OCI-LY1 (cell line): Measurements from ENCODE around the gene DDI2.

Source experiments
- EZH2 ChIP-seq: fragments of 200-600 bp; sonication (generic), shearing (Covaris generic); IDR thresholded peaks from 2 replicates; pipeline ENCODE4 v1.8.0; 2017; ENCODE audit warnings: borderline replicate concordance, mixed run types, mild to moderate bottlenecking, antibody characterized with exemption, low read length, moderate library complexity, mixed read lengths
- TF ChIP-seq, protein P1 (sequence below): fragments of 200-600 bp; sonication (generic), shearing (Covaris generic); IDR thresholded peaks from 2 replicates; pipeline ENCODE4 v1.5.1; 2017; ENCODE audit warnings: mild to moderate bottlenecking, antibody characterized with exemption, low read length, moderate library complexity, mixed read lengths

DNA sequence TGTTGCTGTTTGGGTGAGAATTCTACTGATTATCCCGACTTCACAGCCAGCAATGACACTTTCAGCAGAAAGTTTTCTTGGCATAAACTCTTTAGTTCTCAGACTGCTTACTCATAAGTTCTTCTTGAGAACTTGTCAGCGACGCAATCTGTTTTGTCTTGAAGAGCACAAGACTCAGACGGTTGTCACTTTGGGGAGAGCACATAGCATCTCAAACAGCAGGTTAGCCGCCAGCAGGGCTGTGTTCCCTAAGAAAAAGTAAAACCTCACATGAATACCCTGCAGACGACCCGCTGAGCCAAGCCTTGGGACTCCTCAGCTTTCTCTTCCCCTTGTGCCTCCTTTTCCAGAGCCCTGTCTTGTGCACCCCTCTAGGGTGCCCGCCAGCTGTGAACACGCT is 43.8 kb upstream of the DDI2 start:
- TF ChIP-seq, protein P1, sequence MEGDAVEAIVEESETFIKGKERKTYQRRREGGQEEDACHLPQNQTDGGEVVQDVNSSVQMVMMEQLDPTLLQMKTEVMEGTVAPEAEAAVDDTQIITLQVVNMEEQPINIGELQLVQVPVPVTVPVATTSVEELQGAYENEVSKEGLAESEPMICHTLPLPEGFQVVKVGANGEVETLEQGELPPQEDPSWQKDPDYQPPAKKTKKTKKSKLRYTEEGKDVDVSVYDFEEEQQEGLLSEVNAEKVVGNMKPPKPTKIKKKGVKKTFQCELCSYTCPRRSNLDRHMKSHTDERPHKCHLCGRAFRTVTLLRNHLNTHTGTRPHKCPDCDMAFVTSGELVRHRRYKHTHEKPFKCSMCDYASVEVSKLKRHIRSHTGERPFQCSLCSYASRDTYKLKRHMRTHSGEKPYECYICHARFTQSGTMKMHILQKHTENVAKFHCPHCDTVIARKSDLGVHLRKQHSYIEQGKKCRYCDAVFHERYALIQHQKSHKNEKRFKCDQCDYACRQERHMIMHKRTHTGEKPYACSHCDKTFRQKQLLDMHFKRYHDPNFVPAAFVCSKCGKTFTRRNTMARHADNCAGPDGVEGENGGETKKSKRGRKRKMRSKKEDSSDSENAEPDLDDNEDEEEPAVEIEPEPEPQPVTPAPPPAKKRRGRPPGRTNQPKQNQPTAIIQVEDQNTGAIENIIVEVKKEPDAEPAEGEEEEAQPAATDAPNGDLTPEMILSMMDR = no peak
- no peak for TF ChIP-seq EZH2
